ENCODE measurements around the gene POLD3.
A peak's percentile ranks its signal among the peaks of the same experiment; 100 is the strongest.

The POLD3 gene

GRCh38 chr11:74681686-74682651 lies 89.6 kb downstream of the POLD3 start:
- in situ Hi-C loops (cut with MboI; ENCODE audit: low pct_unique_long_range_greater_than_20kb, low sequenced_read_pairs, unreplicated experiment) = no loop called here
- no peak for TF ChIP-seq CTCF (IDR thresholded peaks at IDR 0.05; ENCODE audit: extremely low read depth, insufficient read depth, missing control alignments)
- DNase-seq (ENCODE audit: low spot score) = no peak

GRCh38 chr11:74682731-74683278 lies 90.4 kb downstream of the POLD3 start:
- in situ Hi-C loops (cut with MboI; ENCODE audit: low pct_unique_long_range_greater_than_20kb, low sequenced_read_pairs, unreplicated experiment) = no loop called here
- no peak for DNase-seq (ENCODE audit: low spot score)
- TF ChIP-seq CTCF (IDR thresholded peaks at IDR 0.05; ENCODE audit: extremely low read depth, insufficient read depth, missing control alignments) = no peak

- in situ Hi-C loops (cut with MboI; ENCODE audit: low pct_unique_long_range_greater_than_20kb, low sequenced_read_pairs, unreplicated experiment) = no loop called here
- peak; percentile 30 for TF ChIP-seq CTCF (IDR thresholded peaks at IDR 0.05; ENCODE audit: extremely low read depth, insufficient read depth, missing control alignments)
- DNase-seq (ENCODE audit: low spot score) = peak; percentile 46
These were observed 91.0 kb downstream of the POLD3 start for GRCh38 chr11:74683279-74683871.

GRCh38 chr11:74683941-74684481 lies 91.6 kb downstream of the POLD3 start:
- TF ChIP-seq CTCF (IDR thresholded peaks at IDR 0.05; ENCODE audit: extremely low read depth, insufficient read depth, missing control alignments) = no peak
- DNase-seq (ENCODE audit: low spot score) = no peak
- in situ Hi-C loops (cut with MboI; ENCODE audit: low pct_unique_long_range_greater_than_20kb, low sequenced_read_pairs, unreplicated experiment) = no loop called here

GRCh38 chr11:74684661-74685060 lies 92.3 kb downstream of the POLD3 start:
- in situ Hi-C loops (cut with MboI; ENCODE audit: low pct_unique_long_range_greater_than_20kb, low sequenced_read_pairs, unreplicated experiment) = no loop called here
- DNase-seq (ENCODE audit: low spot score) = no peak
- TF ChIP-seq CTCF (IDR thresholded peaks at IDR 0.05; ENCODE audit: extremely low read depth, insufficient read depth, missing control alignments) = no peak

GRCh38 chr11:74685338-74685737 lies 93.0 kb downstream of the POLD3 start:
- in situ Hi-C loops (cut with MboI; ENCODE audit: low pct_unique_long_range_greater_than_20kb, low sequenced_read_pairs, unreplicated experiment) = no loop called here
- no peak for DNase-seq (ENCODE audit: low spot score)
- TF ChIP-seq CTCF (IDR thresholded peaks at IDR 0.05; ENCODE audit: extremely low read depth, insufficient read depth, missing control alignments) = no peak
